ENCODE results near the gene RUNX2.

The RUNX2 gene

DNA sequence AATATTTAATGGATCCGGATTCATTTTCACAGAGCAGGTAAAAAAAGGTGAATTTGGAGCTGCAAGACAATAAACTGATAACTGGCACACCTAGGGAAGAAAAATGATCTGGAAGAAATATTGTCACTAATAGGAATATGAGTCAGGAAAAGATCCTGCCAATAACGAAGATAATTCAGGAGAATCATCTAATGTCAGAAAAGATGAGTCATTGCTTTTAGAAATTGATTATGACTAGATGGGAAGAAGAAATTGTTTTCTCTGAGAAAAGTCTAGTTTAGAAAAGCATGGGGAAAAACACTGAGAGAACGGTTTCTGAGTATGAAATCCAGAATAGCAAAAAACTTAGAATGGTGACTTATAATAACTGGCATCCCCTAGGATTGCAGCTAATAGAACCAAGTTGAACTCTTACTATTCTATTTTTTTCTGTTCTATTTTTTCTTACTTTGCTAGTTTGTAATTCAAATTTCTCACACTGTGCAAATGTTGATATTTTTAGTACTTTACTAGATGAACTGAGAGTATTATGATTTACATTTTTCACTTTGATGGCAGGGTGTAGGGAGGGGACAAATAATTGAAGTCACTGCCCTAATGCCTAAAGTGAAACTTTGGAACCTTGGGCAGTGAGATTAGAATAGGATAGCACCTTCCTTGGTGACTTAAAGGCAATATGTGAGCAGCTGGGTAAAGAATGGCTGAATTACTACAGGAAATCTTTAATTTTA lies 87.8 kb downstream of the RUNX2 start:
- peaks cover 41% of the 10 kb centered on the region for H3K27me3 ChIP-seq (ENCODE audit: control insufficient read depth, insufficient read depth, low read length)
- H3K9me3 ChIP-seq (ENCODE audit: control insufficient read depth, insufficient read depth, low read depth, low read length) = no peaks in the 10 kb centered on the region
- H3K9ac ChIP-seq (ENCODE audit: low read length) = no peak overlapping the region
- no peak overlapping the region for H3K27ac ChIP-seq (ENCODE audit: low read depth, low read length)
- no peak overlapping the region for H3K4me3 ChIP-seq (ENCODE audit: low read depth, low read length)
- H3K36me3 ChIP-seq (ENCODE audit: control insufficient read depth, insufficient read depth, low read length) = no peaks in the 10 kb centered on the region
- peaks cover 12% of the 10 kb centered on the region for H3K4me1 ChIP-seq (ENCODE audit: control insufficient read depth, insufficient read depth, low read length)

GRCh38 chr6:45416700-45417099 lies 88.6 kb downstream of the RUNX2 start:
- H3K27ac ChIP-seq (ENCODE audit: low read depth, low read length) = no peak overlapping the region
- no peaks in the 10 kb centered on the region for H3K36me3 ChIP-seq (ENCODE audit: control insufficient read depth, insufficient read depth, low read length)
- peaks cover 18% of the 10 kb centered on the region for H3K4me1 ChIP-seq (ENCODE audit: control insufficient read depth, insufficient read depth, low read length)
- H3K4me3 ChIP-seq (ENCODE audit: low read depth, low read length) = no peak overlapping the region
- H3K27me3 ChIP-seq (ENCODE audit: control insufficient read depth, insufficient read depth, low read length) = peaks cover 49% of the 10 kb centered on the region
- H3K9ac ChIP-seq (ENCODE audit: low read length) = no peak overlapping the region
- H3K9me3 ChIP-seq (ENCODE audit: control insufficient read depth, insufficient read depth, low read depth, low read length) = no peaks in the 10 kb centered on the region

DNA sequence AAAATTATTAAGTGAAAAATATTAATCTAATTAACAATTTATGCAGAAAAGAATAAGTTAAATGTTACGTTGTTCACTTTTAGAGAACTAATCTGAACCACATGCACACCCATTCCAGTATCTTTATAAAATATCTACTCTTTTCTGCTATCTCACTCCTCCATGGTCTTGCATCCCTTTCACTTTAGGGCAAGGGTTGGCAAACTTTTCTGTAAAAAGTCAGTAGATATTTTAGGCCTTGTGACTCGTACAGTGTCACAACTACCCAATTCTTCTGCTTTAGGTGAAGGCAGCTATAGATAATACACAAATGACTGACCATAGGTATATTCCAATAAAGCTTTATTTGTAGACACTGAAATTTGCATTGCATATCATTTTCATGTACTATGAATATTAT lies 89.3 kb downstream of the RUNX2 start:
- Histone ChIP-seq H3K9me3 (ENCODE audit: control insufficient read depth, insufficient read depth, low read depth, low read length) (no peaks in the 10 kb centered on the region), H3K4me3 (ENCODE audit: low read depth, low read length) (no peak overlapping the region), H3K9ac (ENCODE audit: low read length) (no peak overlapping the region), H3K4me1 (ENCODE audit: control insufficient read depth, insufficient read depth, low read length) (peaks cover 18% of the 10 kb centered on the region), H3K27me3 (ENCODE audit: control insufficient read depth, insufficient read depth, low read length) (peaks cover 56% of the 10 kb centered on the region), H3K36me3 (ENCODE audit: control insufficient read depth, insufficient read depth, low read length) (no peaks in the 10 kb centered on the region), H3K27ac (ENCODE audit: low read depth, low read length) (no peak overlapping the region)

GRCh38 chr6:45419571-45420082 lies 91.5 kb downstream of the RUNX2 start:
- H3K4me1 ChIP-seq (ENCODE audit: control insufficient read depth, insufficient read depth, low read length) = peaks cover 18% of the 10 kb centered on the region
- H3K27me3 ChIP-seq (ENCODE audit: control insufficient read depth, insufficient read depth, low read length) = peaks cover 77% of the 10 kb centered on the region
- no peaks in the 10 kb centered on the region for H3K36me3 ChIP-seq (ENCODE audit: control insufficient read depth, insufficient read depth, low read length)
- H3K27ac ChIP-seq (ENCODE audit: low read depth, low read length) = no peak overlapping the region
- H3K9me3 ChIP-seq (ENCODE audit: control insufficient read depth, insufficient read depth, low read depth, low read length) = no peaks in the 10 kb centered on the region
- no peak overlapping the region for H3K9ac ChIP-seq (ENCODE audit: low read length)
- H3K4me3 ChIP-seq (ENCODE audit: low read depth, low read length) = peak overlapping the region; percentile 81

GRCh38 chr6:45420083-45420908 lies 92.2 kb downstream of the RUNX2 start:
- Histone ChIP-seq H3K36me3 (ENCODE audit: control insufficient read depth, insufficient read depth, low read length) (no peaks in the 10 kb centered on the region), H3K4me3 (ENCODE audit: low read depth, low read length) (peak overlapping the region; percentile 81), H3K4me1 (ENCODE audit: control insufficient read depth, insufficient read depth, low read length) (peaks cover 18% of the 10 kb centered on the region), H3K27me3 (ENCODE audit: control insufficient read depth, insufficient read depth, low read length) (peaks cover 84% of the 10 kb centered on the region), H3K27ac (ENCODE audit: low read depth, low read length) (no peak overlapping the region), H3K9me3 (ENCODE audit: control insufficient read depth, insufficient read depth, low read depth, low read length) (no peaks in the 10 kb centered on the region), H3K9ac (ENCODE audit: low read length) (no peak overlapping the region)

DNA sequence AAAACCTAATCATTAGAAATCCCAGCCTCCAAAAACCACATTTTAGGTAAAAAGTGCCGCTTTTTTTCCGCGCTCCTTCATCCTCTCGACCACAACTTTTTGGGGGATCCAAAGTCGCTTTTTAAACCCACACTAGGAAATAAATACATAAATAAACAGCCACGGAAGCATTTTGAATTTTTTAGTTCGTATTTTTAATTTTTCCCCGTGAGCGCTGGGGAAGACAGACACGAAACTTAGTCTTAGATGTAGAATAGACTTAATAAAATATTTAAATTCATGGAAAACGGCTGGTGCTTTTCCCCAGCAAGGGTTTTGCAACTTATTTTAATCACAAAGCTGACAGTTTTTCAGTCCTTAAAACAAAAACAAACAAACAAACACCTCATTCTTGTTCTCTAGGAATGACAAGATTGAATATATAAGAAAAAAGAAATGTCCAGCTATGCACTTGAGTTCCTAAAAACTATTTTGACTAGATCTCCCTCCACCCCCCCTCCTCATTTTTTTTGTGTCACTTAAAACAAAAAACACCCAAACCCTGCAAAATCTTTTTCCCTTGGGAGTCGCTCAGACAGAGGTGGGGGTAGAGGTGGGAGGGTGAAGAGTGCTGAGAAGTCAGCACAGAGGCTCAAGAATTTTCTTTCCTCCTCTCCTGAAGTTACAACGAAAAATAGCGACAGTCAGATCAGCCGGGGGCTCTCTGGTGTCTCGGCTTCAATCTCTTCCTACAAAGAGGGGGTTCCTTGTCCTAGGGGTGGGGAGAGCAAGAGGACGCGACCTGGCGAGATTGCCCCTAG lies 93.0 kb downstream of the RUNX2 start:
- no peak overlapping the region for H3K27ac ChIP-seq (ENCODE audit: low read depth, low read length)
- peak overlapping the region; percentile 81 for H3K4me3 ChIP-seq (ENCODE audit: low read depth, low read length)
- no peaks in the 10 kb centered on the region for H3K36me3 ChIP-seq (ENCODE audit: control insufficient read depth, insufficient read depth, low read length)
- no peak overlapping the region for H3K9ac ChIP-seq (ENCODE audit: low read length)
- peaks cover 92% of the 10 kb centered on the region for H3K27me3 ChIP-seq (ENCODE audit: control insufficient read depth, insufficient read depth, low read length)
- peaks cover 18% of the 10 kb centered on the region for H3K4me1 ChIP-seq (ENCODE audit: control insufficient read depth, insufficient read depth, low read length)
- H3K9me3 ChIP-seq (ENCODE audit: control insufficient read depth, insufficient read depth, low read depth, low read length) = no peaks in the 10 kb centered on the region

DNA sequence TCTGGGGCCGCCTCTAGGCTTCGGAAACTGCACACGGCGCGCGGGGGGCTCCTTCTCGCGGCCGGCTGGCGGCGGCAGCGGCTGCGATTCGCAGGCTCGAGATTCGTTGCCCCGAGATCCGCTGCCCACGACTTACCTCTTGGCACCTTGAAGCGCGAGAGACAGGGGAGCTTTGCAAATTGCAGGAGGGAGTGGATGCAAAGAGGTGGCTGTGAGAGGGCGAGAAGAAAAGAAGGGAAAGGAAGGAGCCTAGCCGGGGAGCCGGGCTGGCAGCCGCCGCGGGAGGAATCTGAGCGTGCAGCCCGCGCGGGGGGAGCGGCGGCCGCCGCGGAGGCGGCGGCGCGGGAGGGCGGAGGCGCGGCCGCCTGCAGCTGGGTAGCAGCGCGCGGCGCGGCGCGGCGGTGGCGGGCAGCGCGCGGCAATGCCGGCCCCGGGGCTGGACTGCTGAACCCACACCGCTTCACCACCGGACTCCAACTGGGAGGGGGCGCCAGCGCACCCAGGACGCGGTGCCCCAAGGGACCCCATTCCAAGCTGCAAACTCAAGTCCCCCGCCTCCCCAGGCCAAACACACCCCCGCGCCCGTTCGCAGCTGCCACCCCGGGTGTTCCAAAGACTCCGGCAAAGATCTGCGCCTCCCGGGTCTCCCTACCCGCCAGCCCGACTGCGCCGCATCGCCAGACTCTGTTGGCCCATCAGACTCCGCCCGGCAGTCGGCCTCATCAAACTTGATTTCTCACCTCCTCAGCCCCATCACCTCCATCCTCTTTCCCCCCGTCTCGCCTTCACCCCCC lies 93.8 kb downstream of the RUNX2 start:
- Histone ChIP-seq H3K9ac (ENCODE audit: low read length) (no peak overlapping the region), H3K9me3 (ENCODE audit: control insufficient read depth, insufficient read depth, low read depth, low read length) (no peaks in the 10 kb centered on the region), H3K27me3 (ENCODE audit: control insufficient read depth, insufficient read depth, low read length) (peaks cover 97% of the 10 kb centered on the region), H3K36me3 (ENCODE audit: control insufficient read depth, insufficient read depth, low read length) (no peaks in the 10 kb centered on the region), H3K4me1 (ENCODE audit: control insufficient read depth, insufficient read depth, low read length) (peaks cover 18% of the 10 kb centered on the region), H3K4me3 (ENCODE audit: low read depth, low read length) (peak overlapping the region; percentile 81), H3K27ac (ENCODE audit: low read depth, low read length) (no peak overlapping the region)

GRCh38 chr6:45422503-45423110 lies 94.5 kb downstream of the RUNX2 start:
- Histone ChIP-seq H3K4me1 (ENCODE audit: control insufficient read depth, insufficient read depth, low read length) (peaks cover 18% of the 10 kb centered on the region), H3K9ac (ENCODE audit: low read length) (peak overlapping the region; percentile 54), H3K27me3 (ENCODE audit: control insufficient read depth, insufficient read depth, low read length) (peaks cover 92% of the 10 kb centered on the region), H3K36me3 (ENCODE audit: control insufficient read depth, insufficient read depth, low read length) (no peaks in the 10 kb centered on the region), H3K4me3 (ENCODE audit: low read depth, low read length) (peak overlapping the region; percentile 81), H3K9me3 (ENCODE audit: control insufficient read depth, insufficient read depth, low read depth, low read length) (no peaks in the 10 kb centered on the region), H3K27ac (ENCODE audit: low read depth, low read length) (no peak overlapping the region)

- no peaks in the 10 kb centered on the region for H3K36me3 ChIP-seq (ENCODE audit: control insufficient read depth, insufficient read depth, low read length)
- peaks cover 18% of the 10 kb centered on the region for H3K4me1 ChIP-seq (ENCODE audit: control insufficient read depth, insufficient read depth, low read length)
- no peaks in the 10 kb centered on the region for H3K9me3 ChIP-seq (ENCODE audit: control insufficient read depth, insufficient read depth, low read depth, low read length)
- H3K4me3 ChIP-seq (ENCODE audit: low read depth, low read length) = peak overlapping the region; percentile 81
- peaks cover 86% of the 10 kb centered on the region for H3K27me3 ChIP-seq (ENCODE audit: control insufficient read depth, insufficient read depth, low read length)
- H3K9ac ChIP-seq (ENCODE audit: low read length) = peak overlapping the region; percentile 54
- H3K27ac ChIP-seq (ENCODE audit: low read depth, low read length) = no peak overlapping the region
Measured at GRCh38 chr6:45423111-45423823, 95.1 kb downstream of the RUNX2 start.

Measured in HUES6 (cell line).